ENCODE results near the gene SNORC. TPM values are rescaled to one million over a fixed set of nuclear protein-coding genes. Genes with fewer than 3 reads are reported as not detected.
A peak's percentile ranks its signal among the peaks of the same experiment; 100 is the strongest.

The SNORC gene
- total and polyA plus RNA-seq, 2 experiments from 2014 or later = 2.2 to 7.5 TPM

GRCh38 chr2:232925153-232925820 is 55.2 kb downstream of the SNORC start:
- no peaks in the 10 kb centered on the region for H3K9me2 ChIP-seq (replicated peaks; ENCODE audit: insufficient read depth)
- no peaks in the 10 kb centered on the region for H3K79me2 ChIP-seq
- 46% methylated on average over 11 of the region's 11 CpGs for WGBS (ENCODE audit: low lambda C conversion rate, missing lambda C conversion rate)
- no peaks in the 10 kb centered on the region for H3K36me3 ChIP-seq (replicated peaks; ENCODE audit: insufficient read depth, low read depth)
- H3K4me1 ChIP-seq (ENCODE audit: insufficient read depth) = peaks cover 11% of the 10 kb centered on the region
- peaks cover 55% of the 10 kb centered on the region for H3K27me3 ChIP-seq
- DNase-seq (ENCODE audit: low spot score) = no peak
- no peak overlapping the region for H3K4me2 ChIP-seq
- H4K20me1 ChIP-seq (ENCODE audit: insufficient read depth, poor library complexity, severe bottlenecking) = no peaks in the 10 kb centered on the region
- no peak overlapping the region for H3K27ac ChIP-seq
- no peak overlapping the region for H3K4me3 ChIP-seq
- no peaks in the 10 kb centered on the region for H3K9me3 ChIP-seq (ENCODE audit: low read depth)
- TF ChIP-seq CTCF (IDR thresholded peaks at IDR 0.05; ENCODE audit: poor library complexity) = no peak
- TF ChIP-seq EZH2 (IDR thresholded peaks at IDR 0.05; ENCODE audit: borderline replicate concordance) = no peak
- no peak for TF ChIP-seq EZH2phosphoT487 (IDR thresholded peaks at IDR 0.05; ENCODE audit: low read depth, severe bottlenecking, unreplicated experiment)
- H2AFZ ChIP-seq = no peak overlapping the region

GRCh38 chr2:232925821-232926156 is 55.7 kb downstream of the SNORC start:
- H3K4me3 ChIP-seq = no peak overlapping the region
- H3K4me1 ChIP-seq (ENCODE audit: insufficient read depth) = peaks cover 11% of the 10 kb centered on the region
- H3K36me3 ChIP-seq (replicated peaks; ENCODE audit: insufficient read depth, low read depth) = no peaks in the 10 kb centered on the region
- no peak overlapping the region for H3K4me2 ChIP-seq
- H3K9me3 ChIP-seq (ENCODE audit: low read depth) = no peaks in the 10 kb centered on the region
- H4K20me1 ChIP-seq (ENCODE audit: insufficient read depth, poor library complexity, severe bottlenecking) = no peaks in the 10 kb centered on the region
- H3K9me2 ChIP-seq (replicated peaks; ENCODE audit: insufficient read depth) = no peaks in the 10 kb centered on the region
- H3K79me2 ChIP-seq = no peaks in the 10 kb centered on the region
- TF ChIP-seq EZH2phosphoT487 (IDR thresholded peaks at IDR 0.05; ENCODE audit: low read depth, severe bottlenecking, unreplicated experiment) (no peak), CTCF (IDR thresholded peaks at IDR 0.05; ENCODE audit: poor library complexity) (no peak), EZH2 (IDR thresholded peaks at IDR 0.05; ENCODE audit: borderline replicate concordance) (no peak)
- no peak overlapping the region for H3K27ac ChIP-seq
- peaks cover 58% of the 10 kb centered on the region for H3K27me3 ChIP-seq
- DNase-seq (ENCODE audit: low spot score) = no peak
- H2AFZ ChIP-seq = no peak overlapping the region
- WGBS (ENCODE audit: low lambda C conversion rate, missing lambda C conversion rate) = 55% methylated on average over 11 of the region's 11 CpGs

DNA sequence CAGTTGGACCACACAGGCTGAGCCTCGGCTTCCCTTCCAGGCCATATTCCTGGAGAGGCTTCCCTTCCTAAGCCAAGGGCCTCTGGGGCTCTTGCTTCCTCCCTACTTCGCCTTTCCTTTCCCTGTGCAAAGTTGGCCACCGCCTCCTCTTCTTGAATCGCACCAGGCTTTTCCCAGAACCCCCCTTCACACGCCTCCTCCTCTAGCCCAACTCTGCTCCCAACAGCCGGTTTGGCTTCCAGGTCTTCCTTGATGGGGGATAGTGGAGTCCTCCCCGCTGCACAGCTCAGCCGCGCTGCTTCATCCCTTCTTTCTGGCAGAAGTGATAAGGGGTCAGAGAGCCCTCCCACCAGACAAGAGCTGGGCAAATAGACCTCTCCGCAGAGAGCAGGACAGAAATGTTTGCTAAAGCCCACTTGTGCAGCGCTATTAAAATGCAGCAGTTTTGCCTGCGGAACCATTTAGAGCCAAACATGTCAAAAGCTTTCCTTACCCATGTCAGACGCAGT is 56.4 kb downstream of the SNORC start:
- no peaks in the 10 kb centered on the region for H3K9me3 ChIP-seq (ENCODE audit: low read depth)
- peak overlapping the region; percentile 91 for H3K4me2 ChIP-seq
- H3K4me1 ChIP-seq (ENCODE audit: insufficient read depth) = peaks cover 11% of the 10 kb centered on the region
- DNase-seq (ENCODE audit: low spot score) = no peak
- H3K79me2 ChIP-seq = no peaks in the 10 kb centered on the region
- no peaks in the 10 kb centered on the region for H3K36me3 ChIP-seq (replicated peaks; ENCODE audit: insufficient read depth, low read depth)
- H3K9me2 ChIP-seq (replicated peaks; ENCODE audit: insufficient read depth) = no peaks in the 10 kb centered on the region
- no peak overlapping the region for H2AFZ ChIP-seq
- no peaks in the 10 kb centered on the region for H4K20me1 ChIP-seq (ENCODE audit: insufficient read depth, poor library complexity, severe bottlenecking)
- H3K27ac ChIP-seq = no peak overlapping the region
- no peak overlapping the region for H3K4me3 ChIP-seq
- TF ChIP-seq CTCF (IDR thresholded peaks at IDR 0.05; ENCODE audit: poor library complexity) (no peak), EZH2phosphoT487 (IDR thresholded peaks at IDR 0.05; ENCODE audit: low read depth, severe bottlenecking, unreplicated experiment) (peak; percentile 85)
- WGBS (ENCODE audit: low lambda C conversion rate, missing lambda C conversion rate) = 27% methylated on average over 12 of the region's 13 CpGs
- peaks cover 65% of the 10 kb centered on the region for H3K27me3 ChIP-seq
